ENCODE measurements around the gene CR2.

GRCh38 chr1:207470927-207471326, 16.8 kb downstream of the CR2 start:
- no peak for TF ChIP-seq CTCF (IDR thresholded peaks at IDR 0.05)
- no peak for TF ChIP-seq EP300 (IDR thresholded peaks at IDR 0.05)

All from ovary (tissue), 3 donors.